HFFc6 (cell line): ENCODE results near the gene DYNLT2B. TPM values are rescaled to one million over a fixed set of nuclear protein-coding genes. Genes with fewer than 3 reads are reported as not detected.
"Not testable (repeated sequence)": the region's sequence is repeated elsewhere in the genome, so short reads cannot be mapped to it uniquely, and the experiment has no call there.

Experiments used
- DNase-seq: peaks from one replicate; pipeline ENCODE4 v3.0.0-alpha.2; 2018
- H3K27ac Mint-ChIP-seq: 2 replicates; pipeline ENCODE4 v1.8.0; 2020; ENCODE audit warnings: mild to moderate bottlenecking, mixed read lengths
- H3K27me3 Mint-ChIP-seq: 2 replicates; pipeline ENCODE4 v1.8.0; 2021; ENCODE audit warnings: mild to moderate bottlenecking, moderate library complexity, mixed read lengths; ENCODE audit not compliant: insufficient read depth
- H3K36me3 Mint-ChIP-seq: 2 replicates; pipeline ENCODE4 v1.8.0; 2021; ENCODE audit warnings: low read depth, mixed read lengths
- H3K4me1 Mint-ChIP-seq: 2 replicates; pipeline ENCODE4 v1.8.0; 2020; ENCODE audit warnings: low read depth, mixed read lengths
- H3K4me3 Mint-ChIP-seq: 2 replicates; pipeline ENCODE4 v1.8.0; 2020; ENCODE audit warnings: mild to moderate bottlenecking, moderate library complexity, mixed read lengths
- H3K9me3 Mint-ChIP-seq: 2 replicates; pipeline ENCODE4 v1.8.0; 2020; ENCODE audit warnings: mild to moderate bottlenecking, mixed read lengths
- CTCF ChIP-seq: fragments of 200-600 bp; sonication (generic); IDR thresholded peaks from 2 replicates; pipeline ENCODE4 v1.5.0; 2021; ENCODE audit warnings: antibody characterized with exemption, mild to moderate bottlenecking
- total RNA-seq, 6 experiments: library from RNA; stranded (reverse); fragmentation: NEBNext Ultra II Directional; extraction: Animal tissue kit (Norgen Biotek cat#: 25700); gene quantifications; 2 replicates in 1 of 6; 3 replicates in 5 of 6; pipeline ENCODE4 v1.2.3, GENCODE V29; 2021

DYNLT2B gene
- total RNA-seq, 6 experiments from 2014 or later: 10.3 to 15.0 (median 13.3) TPM

- Mint-ChIP-seq H3K4me1 (peaks cover 8% of the 10 kb centered on the region), H3K9me3 (no peaks in the 10 kb centered on the region), H3K36me3 (no peaks in the 10 kb centered on the region), H3K4me3 (no peak overlapping the region), H3K27ac (no peak overlapping the region), H3K27me3 (no peaks in the 10 kb centered on the region)
- no peak for TF ChIP-seq CTCF
- no peak for DNase-seq
Observed at GRCh38 chr3:196326936-196327335, 8.9 kb upstream of the DYNLT2B start.

GRCh38 chr3:196323691-196324090, 5.7 kb upstream of the DYNLT2B start:
- H3K36me3 Mint-ChIP-seq: no peaks in the 10 kb centered on the region
- no peaks in the 10 kb centered on the region for H3K9me3 Mint-ChIP-seq
- H3K27me3 Mint-ChIP-seq: no peaks in the 10 kb centered on the region
- H3K27ac Mint-ChIP-seq: no peak overlapping the region
- H3K4me3 Mint-ChIP-seq: no peak overlapping the region
- no peak for DNase-seq
- peak; percentile 29; the same call in 1 of the 2 replicates for TF ChIP-seq CTCF
- H3K4me1 Mint-ChIP-seq: peaks cover 20% of the 10 kb centered on the region

GRCh38 chr3:196323016-196323415, 5.0 kb upstream of the DYNLT2B start:
- H3K27me3 Mint-ChIP-seq: peaks cover under 1% of the 10 kb centered on the region; the same call in 1 of the 2 replicates
- no peak for TF ChIP-seq CTCF
- no peak for DNase-seq
- H3K9me3 Mint-ChIP-seq: no peaks in the 10 kb centered on the region
- no peaks in the 10 kb centered on the region for H3K36me3 Mint-ChIP-seq
- H3K27ac Mint-ChIP-seq: no peak overlapping the region
- no peak overlapping the region for H3K4me3 Mint-ChIP-seq
- H3K4me1 Mint-ChIP-seq: peaks cover 20% of the 10 kb centered on the region

- TF ChIP-seq CTCF: no peak
- no peak for DNase-seq
- H3K4me1 Mint-ChIP-seq: peaks cover 19% of the 10 kb centered on the region
- H3K27ac Mint-ChIP-seq: no peak overlapping the region
- peaks cover 2% of the 10 kb centered on the region; the same call in 1 of the 2 replicates for H3K27me3 Mint-ChIP-seq
- H3K36me3 Mint-ChIP-seq: no peaks in the 10 kb centered on the region
- no peak overlapping the region for H3K4me3 Mint-ChIP-seq
- no peaks in the 10 kb centered on the region for H3K9me3 Mint-ChIP-seq
Observed at GRCh38 chr3:196321162-196321561, 3.1 kb upstream of the DYNLT2B start.

GRCh38 chr3:196320137-196320536, 2.1 kb upstream of the DYNLT2B start:
- H3K27me3 Mint-ChIP-seq: peaks cover 2% of the 10 kb centered on the region; the same call in 1 of the 2 replicates
- no peaks in the 10 kb centered on the region for H3K36me3 Mint-ChIP-seq
- H3K9me3 Mint-ChIP-seq: no peaks in the 10 kb centered on the region
- peaks cover 19% of the 10 kb centered on the region for H3K4me1 Mint-ChIP-seq
- no peak for DNase-seq
- no peak overlapping the region for H3K4me3 Mint-ChIP-seq
- no peak for TF ChIP-seq CTCF
- peak overlapping the region; percentile 58 for H3K27ac Mint-ChIP-seq

GRCh38 chr3:196316799-196317686, 997 bp downstream of the DYNLT2B start:
- not testable (repeated sequence) for H3K36me3 Mint-ChIP-seq, H3K27me3 Mint-ChIP-seq, H3K9me3 Mint-ChIP-seq, DNase-seq
- Mint-ChIP-seq H3K27ac (peak overlapping the region; percentile 99), H3K4me3 (peak overlapping the region; percentile 95), H3K4me1 (peaks cover 19% of the 10 kb centered on the region)
